ENCODE data around the gene PRLR. TPM values are rescaled to one million over a fixed set of nuclear protein-coding genes. Genes with fewer than 3 reads are reported as not detected.

PRLR gene
- total and polyA plus RNA-seq, 2 of the 8 experiments (the other 6 are each of a cell fraction or from before 2014, with no cell fraction given) = 0.53 to 2.5 TPM

- Histone ChIP-seq H3K4me1 (replicated peaks in 1 of 4; ENCODE audit: control insufficient read depth in 3 of 4, insufficient read depth in 4 of 4, low read length in 3 of 4) (no peaks in the 10 kb centered on the region), H2BK5ac (ENCODE audit: low read depth, low read length) (no peak overlapping the region), H2BK15ac (ENCODE audit: low read length) (no peak overlapping the region), H4K20me1 (replicated peaks in 1 of 2; ENCODE audit: control insufficient read depth in 1 of 2, insufficient read depth in 2 of 2, low read length in 2 of 2) (no peaks in the 10 kb centered on the region), H3K27me3 (replicated peaks in 1 of 4; ENCODE audit: control insufficient read depth in 3 of 4, extremely low read depth in 1 of 4, insufficient read depth in 3 of 4, low read length in 3 of 4) (no peaks in the 10 kb centered on the region), H4K5ac (ENCODE audit: insufficient read length, low read depth, low read length) (no peak overlapping the region), H4K8ac (ENCODE audit: extremely low read depth, insufficient read depth, low read length) (no peak overlapping the region), H3K18ac (ENCODE audit: extremely low read depth, low read length) (no peak overlapping the region), H3K27ac (ENCODE audit: low read depth, low read length) (no peak overlapping the region), H4K91ac (replicated peaks; ENCODE audit: insufficient read length, low read length) (no peak overlapping the region), H3K4me3 (ENCODE audit: extremely low read depth in 1 of 4, insufficient read depth in 2 of 4, low read depth in 3 of 4, low read length in 4 of 4) (no peak overlapping the region), H3K14ac (ENCODE audit: insufficient read length) (no peak overlapping the region), H3K9me3 (ENCODE audit: insufficient read depth in 2 of 2, low read depth in 1 of 2, low read length in 1 of 2) (no peaks in the 10 kb centered on the region), H3K23ac (ENCODE audit: insufficient read length) (no peak overlapping the region), H3K4ac (replicated peaks; ENCODE audit: insufficient read length, low read depth, low read length) (no peak overlapping the region), H3K36me3 (ENCODE audit: control insufficient read depth in 2 of 4, insufficient read depth in 4 of 4, low read length in 3 of 4) (no peaks in the 10 kb centered on the region), H3K23me2 (ENCODE audit: low read depth, low read length) (no peaks in the 10 kb centered on the region), H2BK12ac (ENCODE audit: low read depth, low read length) (no peak overlapping the region), H2AK5ac (ENCODE audit: low read depth, low read length) (no peak overlapping the region), H3K79me1 (ENCODE audit: low read depth, low read length) (no peaks in the 10 kb centered on the region), H3K9ac (replicated peaks in 1 of 4; ENCODE audit: extremely low read depth in 1 of 4, low read depth in 3 of 4, low read length in 3 of 4) (no peak overlapping the region), H3K4me2 (ENCODE audit: insufficient read depth in 1 of 2, low read depth in 2 of 2, low read length in 2 of 2) (no peak overlapping the region), H3K79me2 (ENCODE audit: control insufficient read depth in 1 of 2, insufficient read depth in 2 of 2, low read length in 2 of 2) (no peaks in the 10 kb centered on the region), H2BK20ac (ENCODE audit: low read length) (no peak overlapping the region), H2BK120ac (replicated peaks; ENCODE audit: low read depth, low read length) (no peak overlapping the region), H3K56ac (replicated peaks; ENCODE audit: insufficient read length, low read depth, low read length) (no peak overlapping the region), H2AFZ (ENCODE audit: low read length) (no peak overlapping the region)
- no peak for DNase-seq (ENCODE audit: low read depth in 1 of 2, low spot score in 2 of 2)
- CTCF ChIA-PET (ENCODE audit: partially characterized antibody) = interaction anchor here (0.5 to 4.0 kb wide), 2 partner anchors 13 to 45 kb away, joined by 4 to 15 read pairs; no protein-coding TSS in a partner anchor
- TF ChIP-seq SP2 (IDR thresholded peaks at IDR 0.05; ENCODE audit: low read length) (no peak), MAX (IDR thresholded peaks at IDR 0.05) (no peak), ZNF274 (IDR thresholded peaks at IDR 0.05; ENCODE audit: borderline replicate concordance, extremely low read depth, low read length) (no peak), GTF2F1 (IDR thresholded peaks at IDR 0.05; ENCODE audit: borderline replicate concordance, low read depth, low read length) (no peak), CTBP2 (IDR thresholded peaks at IDR 0.05; ENCODE audit: borderline replicate concordance, insufficient read depth, insufficient read length, low read length) (no peak), SRF (IDR thresholded peaks at IDR 0.05; ENCODE audit: low read depth, low read length) (no peak)
- POLR2A ChIA-PET (ENCODE audit: partially characterized antibody) = no interaction called here
- 100% methylated on average over 1 of the region's 1 CpG; no CpG with 5 or more reads in 1 of the 2 experiments for WGBS, 2 experiments (ENCODE audit: extremely low coverage in 1 of 2, insufficient coverage in 1 of 2, insufficient read length in 1 of 2, insufficient replicate concordance in 2 of 2, low coverage in 1 of 2, low lambda C conversion rate in 2 of 2, missing lambda C conversion rate in 1 of 2)
- no peak for FAIRE-seq
These were observed 92.1 kb downstream of the PRLR start for GRCh38 chr5:35138232-35138631.
